AG04450 (cell line): Measurements from ENCODE around the gene SCPEP1. TPM values are rescaled to one million over a fixed set of nuclear protein-coding genes. Genes with fewer than 3 reads are reported as not detected.

ENCODE experiments used
- CTCF ChIA-PET: fragments of 300-600, 350-600 bp; formaldehyde crosslinking; extraction: SDS; loops from one replicate; lab custom pipeline; 2022; ENCODE audit warnings: antibody characterized with exemption, inconsistent platforms; lab: Charles Lee
- POLR2A ChIA-PET: fragments of 350-600 bp; formaldehyde crosslinking; extraction: SDS; loops from one replicate; lab custom pipeline; 2021; ENCODE audit warnings: antibody characterized with exemption, inconsistent platforms; lab: Yijun Ruan, JAX
- DNase-seq: peaks from one replicate; pipeline ENCODE4 v3.0.0-alpha.2; 2011; ENCODE audit warnings: low read depth, low spot score
- H3K27ac ChIP-seq: one replicate; pipeline ENCODE4 v1.5.1; 2012; ENCODE audit warnings: low read depth, low read length, control low read depth
- H3K27me3 ChIP-seq: one replicate; pipeline ENCODE4 v1.6.0; 2012; ENCODE audit warnings: low read length; ENCODE audit not compliant: control insufficient read depth, insufficient read depth
- H3K4me3 ChIP-seq: 2 replicates; pipeline ENCODE4 v1.5.1; 2011; ENCODE audit warnings: mild to moderate bottlenecking, low read depth, low read length, control low read depth
- H3K9me3 ChIP-seq: 2 replicates; pipeline ENCODE4 v1.5.1; 2012; ENCODE audit warnings: low read length; ENCODE audit not compliant: control insufficient read depth, insufficient read depth
- CTCF ChIP-seq: IDR thresholded peaks from 2 replicates; pipeline ENCODE4 v1.5.1; 2011; ENCODE audit warnings: low read depth, low read length, control low read depth, inconsistent platforms
- polyA plus RNA-seq: library from polyadenylated mRNA; depleted of rRNA; stranded (reverse); fragments of >200 nt; gene quantifications from 2 replicates; pipeline ENCODE4 v1.2.3, GENCODE V29; 2011

Gene SCPEP1
- polyA plus RNA-seq, 1 experiment: 66.4 TPM

GRCh38 chr17:56982312-56982711 lies 4.4 kb downstream of the SCPEP1 start:
- DNase-seq: no peak
- TF ChIP-seq CTCF: no peak
- ChIA-PET POLR2A (no interaction called here), CTCF (interaction anchor here (0.6 kb wide), 1 partner anchor 1017 kb away, joined by 3 read pairs; no protein-coding TSS in a partner anchor)
- Histone ChIP-seq H3K27ac (no peak overlapping the region), H3K9me3 (no peaks in the 10 kb centered on the region), H3K27me3 (no peaks in the 10 kb centered on the region), H3K4me3 (no peak overlapping the region)

GRCh38 chr17:56983366-56983765 lies 5.4 kb downstream of the SCPEP1 start:
- no peak for DNase-seq
- no peak for TF ChIP-seq CTCF
- CTCF ChIA-PET: no interaction called here
- no peaks in the 10 kb centered on the region for H3K27me3 ChIP-seq
- POLR2A ChIA-PET: no interaction called here
- H3K27ac ChIP-seq: no peak overlapping the region
- no peaks in the 10 kb centered on the region for H3K9me3 ChIP-seq
- H3K4me3 ChIP-seq: no peak overlapping the region

GRCh38 chr17:56985371-56986162 lies 7.6 kb downstream of the SCPEP1 start:
- DNase-seq: no peak
- no peak for TF ChIP-seq CTCF
- ChIA-PET CTCF (interaction anchor here (0.6 kb wide), 1 partner anchor 17 kb away, joined by 3 read pairs; no protein-coding TSS in a partner anchor), POLR2A (no interaction called here)
- no peaks in the 10 kb centered on the region for H3K9me3 ChIP-seq
- no peak overlapping the region for H3K27ac ChIP-seq
- H3K4me3 ChIP-seq: no peak overlapping the region
- no peaks in the 10 kb centered on the region for H3K27me3 ChIP-seq

GRCh38 chr17:56987283-56987834 lies 9.4 kb downstream of the SCPEP1 start:
- TF ChIP-seq CTCF: no peak
- Histone ChIP-seq H3K4me3 (no peak overlapping the region), H3K9me3 (no peaks in the 10 kb centered on the region), H3K27ac (no peak overlapping the region), H3K27me3 (no peaks in the 10 kb centered on the region)
- CTCF ChIA-PET: interaction anchor here (1.4 kb wide), 1 partner anchor 9 kb away, joined by 3 read pairs; the partner anchor contains the start of gene SCPEP1
- POLR2A ChIA-PET: no interaction called here
- DNase-seq: no peak
